ENCODE measurements around the gene PRKACB. TPM values are rescaled to one million over a fixed set of nuclear protein-coding genes. Genes with fewer than 3 reads are reported as not detected.

Gene PRKACB
- total and polyA plus RNA-seq, 2 of the 8 experiments (the other 6 are each of a cell fraction or from before 2014, with no cell fraction given): 7.8 to 31.0 TPM

- no peak overlapping the region for H2BK15ac ChIP-seq (ENCODE audit: low read length)
- H3K36me3 ChIP-seq (ENCODE audit: control insufficient read depth in 2 of 4, insufficient read depth in 4 of 4, low read length in 3 of 4): no peaks in the 10 kb centered on the region
- H2BK5ac ChIP-seq (ENCODE audit: low read depth, low read length): no peak overlapping the region
- H2AK5ac ChIP-seq (ENCODE audit: low read depth, low read length): no peak overlapping the region
- FAIRE-seq (no peak), DNase-seq (ENCODE audit: low read depth in 1 of 2, low spot score in 2 of 2) (no peak)
- no peak overlapping the region for H3K56ac ChIP-seq (replicated peaks; ENCODE audit: insufficient read length, low read depth, low read length)
- H4K8ac ChIP-seq (ENCODE audit: extremely low read depth, insufficient read depth, low read length): no peak overlapping the region
- H3K23me2 ChIP-seq (ENCODE audit: low read depth, low read length): no peaks in the 10 kb centered on the region
- ChIA-PET CTCF (ENCODE audit: partially characterized antibody) (no interaction called here), POLR2A (ENCODE audit: partially characterized antibody) (no interaction called here)
- no peaks in the 10 kb centered on the region for H3K27me3 ChIP-seq (replicated peaks in 1 of 4; ENCODE audit: control insufficient read depth in 3 of 4, extremely low read depth in 1 of 4, insufficient read depth in 3 of 4, low read length in 3 of 4)
- H2BK120ac ChIP-seq (replicated peaks; ENCODE audit: low read depth, low read length): no peak overlapping the region
- no peaks in the 10 kb centered on the region for H3K79me1 ChIP-seq (ENCODE audit: low read depth, low read length)
- peaks cover 3 to 8% (median 4%) of the 10 kb centered on the region in 4 experiments; a peak in 5 of 7 replicates for H3K4me1 ChIP-seq (replicated peaks in 1 of 4; ENCODE audit: control insufficient read depth in 3 of 4, insufficient read depth in 4 of 4, low read length in 3 of 4)
- no peak overlapping the region for H2BK12ac ChIP-seq (ENCODE audit: low read depth, low read length)
- no peak overlapping the region for H3K18ac ChIP-seq (ENCODE audit: extremely low read depth, low read length)
- no peak overlapping the region for H3K4me2 ChIP-seq (ENCODE audit: insufficient read depth in 1 of 2, low read depth in 2 of 2, low read length in 2 of 2)
- no peak overlapping the region for H4K5ac ChIP-seq (ENCODE audit: insufficient read length, low read depth, low read length)
- H3K79me2 ChIP-seq (ENCODE audit: control insufficient read depth in 1 of 2, insufficient read depth in 2 of 2, low read length in 2 of 2): no peaks in the 10 kb centered on the region
- no peak overlapping the region for H3K4me3 ChIP-seq (ENCODE audit: extremely low read depth in 1 of 4, insufficient read depth in 2 of 4, low read depth in 3 of 4, low read length in 4 of 4)
- H3K9me3 ChIP-seq (ENCODE audit: insufficient read depth in 2 of 2, low read depth in 1 of 2, low read length in 1 of 2): no peaks in the 10 kb centered on the region
- H3K9ac ChIP-seq (replicated peaks in 1 of 4; ENCODE audit: extremely low read depth in 1 of 4, low read depth in 3 of 4, low read length in 3 of 4): no peak overlapping the region
- H4K91ac ChIP-seq (replicated peaks; ENCODE audit: insufficient read length, low read length): no peak overlapping the region
- H3K4ac ChIP-seq (replicated peaks; ENCODE audit: insufficient read length, low read depth, low read length): no peak overlapping the region
- no peak overlapping the region for H3K27ac ChIP-seq (ENCODE audit: low read depth, low read length)
- no peak overlapping the region for H2BK20ac ChIP-seq (ENCODE audit: low read length)
- H3K14ac ChIP-seq (ENCODE audit: insufficient read length): no peak overlapping the region
- H3K23ac ChIP-seq (ENCODE audit: insufficient read length): no peak overlapping the region
- 84% methylated on average over 4 of the region's 4 CpGs; no CpG with 5 or more reads in 1 of the 2 experiments for WGBS, 2 experiments (ENCODE audit: extremely low coverage in 1 of 2, insufficient coverage in 1 of 2, insufficient read length in 1 of 2, insufficient replicate concordance in 2 of 2, low coverage in 1 of 2, low lambda C conversion rate in 2 of 2, missing lambda C conversion rate in 1 of 2)
- H4K20me1 ChIP-seq (replicated peaks in 1 of 2; ENCODE audit: control insufficient read depth in 1 of 2, insufficient read depth in 2 of 2, low read length in 2 of 2): no peaks in the 10 kb centered on the region
- no peak overlapping the region for H2AFZ ChIP-seq (ENCODE audit: low read length)
- TF ChIP-seq BCL11A (IDR thresholded peaks at IDR 0.05; ENCODE audit: low read depth in 2 of 2, low read length in 2 of 2) (no peak), RNF2 (IDR thresholded peaks at IDR 0.05; ENCODE audit: borderline replicate concordance, low read depth, low read length, missing control alignments, poor library complexity, severe bottlenecking) (no peak), TBP (IDR thresholded peaks at IDR 0.05; ENCODE audit: low read depth, low read length) (no peak), RFX5 (IDR thresholded peaks at IDR 0.05; ENCODE audit: borderline replicate concordance, low read depth, low read length) (no peak), BRCA1 (IDR thresholded peaks at IDR 0.05; ENCODE audit: low read depth, low read length) (no peak), KDM4A (IDR thresholded peaks at IDR 0.05; ENCODE audit: low read depth, low read length, severe bottlenecking) (no peak), E2F6 (IDR thresholded peaks at IDR 0.05) (no peak), SIRT6 (IDR thresholded peaks at IDR 0.05; ENCODE audit: low read length) (no peak), SIN3A (conservative IDR thresholded peaks at IDR 0.05 in 1 of 2, IDR thresholded peaks at IDR 0.05 in 1 of 2; ENCODE audit: low read depth in 1 of 2, low read length in 2 of 2) (no peak), CHD2 (IDR thresholded peaks at IDR 0.05; ENCODE audit: low read length) (no peak), PHF8 (conservative IDR thresholded peaks at IDR 0.05; ENCODE audit: low read depth, low read length) (no peak), ASH2L (IDR thresholded peaks at IDR 0.05; ENCODE audit: low read length) (no peak), KDM1A (IDR thresholded peaks at IDR 0.05; ENCODE audit: borderline replicate concordance, low read length) (no peak), GTF2F1 (IDR thresholded peaks at IDR 0.05; ENCODE audit: borderline replicate concordance, low read depth, low read length) (no peak)
These were observed 109.8 kb downstream of the PRKACB start for GRCh38 chr1:84253891-84254290.

Data from H1 (cell line).